HUES48 (cell line): Measurements from ENCODE around the gene EGFLAM.

Experiments
- H3K27ac ChIP-seq: one replicate; pipeline ENCODE4 v1.7.0; 2013; ENCODE audit warnings: low read depth, low read length, inconsistent platforms
- H3K27me3 ChIP-seq: 2 replicates; pipeline ENCODE4 v1.6.1; 2013; ENCODE audit warnings: mild to moderate bottlenecking, low read length; ENCODE audit not compliant: control insufficient read depth, insufficient read depth
- H3K36me3 ChIP-seq: 2 replicates; pipeline ENCODE4 v1.6.1; 2013; ENCODE audit warnings: low read length; ENCODE audit not compliant: control insufficient read depth, insufficient read depth
- H3K4me1 ChIP-seq: 2 replicates; pipeline ENCODE4 v1.6.1; 2013; ENCODE audit warnings: mild to moderate bottlenecking, low read length; ENCODE audit not compliant: control insufficient read depth, insufficient read depth
- H3K4me3 ChIP-seq: 2 replicates; pipeline ENCODE4 v1.5.1; 2013; ENCODE audit warnings: mild to moderate bottlenecking, low read depth, low read length
- H3K9ac ChIP-seq: 2 replicates; pipeline ENCODE4 v1.6.1; 2013; ENCODE audit warnings: mild to moderate bottlenecking, low read depth, low read length, moderate library complexity
- H3K9me3 ChIP-seq: 2 replicates; pipeline ENCODE4 v1.6.1; 2013; ENCODE audit warnings: low read length; ENCODE audit not compliant: control insufficient read depth, insufficient read depth

Gene EGFLAM

DNA sequence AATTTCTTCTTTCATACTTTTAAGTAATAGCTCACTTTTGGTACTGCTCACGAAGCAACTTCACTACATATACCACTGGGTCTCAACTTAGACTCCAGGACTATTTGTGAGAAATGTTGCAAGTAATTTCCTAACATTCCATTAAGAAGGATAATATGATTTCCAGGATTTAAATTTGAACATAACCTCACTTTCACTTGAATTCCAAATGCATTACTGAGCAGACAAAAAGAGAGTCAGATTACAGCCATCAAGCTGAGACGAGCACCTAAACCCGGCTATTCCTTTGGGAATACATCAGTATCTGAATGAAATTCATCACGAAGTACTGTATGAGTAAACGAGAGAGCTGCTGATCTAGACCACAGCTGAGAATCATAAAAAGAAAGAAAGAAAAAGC is 250.8 kb downstream of the EGFLAM start:
- Histone ChIP-seq H3K9ac (no peak overlapping the region), H3K27ac (no peak overlapping the region), H3K4me3 (no peak overlapping the region), H3K4me1 (no peaks in the 10 kb centered on the region), H3K27me3 (no peaks in the 10 kb centered on the region), H3K36me3 (0 out of 2 replicates have a peak, but pooled peaks cover 6% of the 10 kb centered on the region), H3K9me3 (no peaks in the 10 kb centered on the region)
